SH-SY5Y (cell line): ENCODE measurements around the gene C6orf136.

Source experiments
- GATA2 ChIP-seq: IDR thresholded peaks from 2 replicates; pipeline ENCODE4 v1.6.1; 2011; ENCODE audit warnings: mild to moderate bottlenecking, low read depth, low read length
- GATA3 ChIP-seq: IDR thresholded peaks from 2 replicates; pipeline ENCODE4 v1.6.1; 2011; ENCODE audit warnings: low read depth, mild to moderate bottlenecking, low read length, moderate library complexity

C6orf136 gene

GRCh38 chr6:30670760-30671527 lies 24.0 kb downstream of the C6orf136 start:
- TF ChIP-seq GATA3 (no peak), GATA2 (no peak)

GRCh38 chr6:30672445-30673253 lies 25.7 kb downstream of the C6orf136 start, which contains the start of gene DHX16:
Gene DHX16, minus strand, starts transcription at chr6:30673006. Its CDS starts 165 bp downstream, at chr6:30672841.
- no peak for TF ChIP-seq GATA3
- no peak for TF ChIP-seq GATA2

GRCh38 chr6:30676660-30677285 lies 29.8 kb downstream of the C6orf136 start:
- TF ChIP-seq GATA3 (no peak), GATA2 (no peak)

- TF ChIP-seq GATA2 = no peak
- TF ChIP-seq GATA3 = no peak
Measured at GRCh38 chr6:30678964-30679726, 32.2 kb downstream of the C6orf136 start.

GRCh38 chr6:30679765-30680535 lies 33.0 kb downstream of the C6orf136 start:
- TF ChIP-seq GATA3 = no peak

- TF ChIP-seq GATA3 (no peak), GATA2 (no peak)
Measured at GRCh38 chr6:30681766-30682142, 34.8 kb downstream of the C6orf136 start.

- no peak for TF ChIP-seq GATA2
- TF ChIP-seq GATA3 = no peak
Measured at GRCh38 chr6:30682143-30683117, 35.5 kb downstream of the C6orf136 start.

- TF ChIP-seq GATA2 = no peak
- TF ChIP-seq GATA3 = no peak
Measured at GRCh38 chr6:30683183-30683979, 36.4 kb downstream of the C6orf136 start.

GRCh38 chr6:30683980-30684338 lies 37.0 kb downstream of the C6orf136 start:
- TF ChIP-seq GATA2 (no peak), GATA3 (no peak)

GRCh38 chr6:30684386-30685156 lies 37.6 kb downstream of the C6orf136 start:
- TF ChIP-seq GATA2 (no peak), GATA3 (no peak)

GRCh38 chr6:30685157-30686008 lies 38.5 kb downstream of the C6orf136 start:
- TF ChIP-seq GATA2 (no peak), GATA3 (no peak)
